ENCODE measurements around the gene DNM3.

GRCh38 chr1:171877701-171878100 lies 36.4 kb downstream of the DNM3 start:
- TF ChIP-seq EZH2 (IDR thresholded peaks at IDR 0.05; ENCODE audit: insufficient read depth, poor library complexity, severe bottlenecking) (no peak), EZH2phosphoT487 (IDR thresholded peaks at IDR 0.05; ENCODE audit: insufficient read depth, low read depth) (no peak)

Data from GM23248 (cell line).